AG09319 (cell line): ENCODE results near the gene TMEM30A.

ENCODE experiments used
- DNase-seq: peaks from one replicate; pipeline ENCODE4 v3.0.0-alpha.2; 2010; ENCODE audit warnings: low read depth; ENCODE audit errors: extremely low read depth
- TF ChIP-seq, protein P1 (sequence below): IDR thresholded peaks from 2 replicates; pipeline ENCODE4 v1.5.1; 2011; ENCODE audit warnings: low read depth, mild to moderate bottlenecking, inconsistent platforms, low read length, moderate library complexity

Gene TMEM30A

DNA sequence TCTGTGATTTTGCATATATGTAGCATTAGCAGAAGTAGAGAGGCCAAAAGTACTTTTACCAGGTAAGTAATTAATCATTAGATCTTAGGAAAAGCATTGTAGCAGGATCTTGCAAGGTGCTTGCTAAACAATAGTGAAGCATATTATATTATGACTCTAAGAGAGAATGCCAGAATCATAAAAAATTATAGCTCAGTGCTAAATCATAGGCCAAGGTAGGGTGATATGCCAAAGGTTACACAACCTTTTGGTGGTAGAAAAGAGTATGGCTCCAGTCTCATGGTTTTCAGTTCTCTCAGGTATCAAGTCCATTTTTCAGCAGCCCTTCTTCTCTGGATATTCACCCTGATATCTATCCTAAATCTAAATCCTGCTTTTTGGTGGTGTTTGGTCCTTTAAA, 16.9 kb upstream of the TMEM30A start:
- TF ChIP-seq, protein P1, sequence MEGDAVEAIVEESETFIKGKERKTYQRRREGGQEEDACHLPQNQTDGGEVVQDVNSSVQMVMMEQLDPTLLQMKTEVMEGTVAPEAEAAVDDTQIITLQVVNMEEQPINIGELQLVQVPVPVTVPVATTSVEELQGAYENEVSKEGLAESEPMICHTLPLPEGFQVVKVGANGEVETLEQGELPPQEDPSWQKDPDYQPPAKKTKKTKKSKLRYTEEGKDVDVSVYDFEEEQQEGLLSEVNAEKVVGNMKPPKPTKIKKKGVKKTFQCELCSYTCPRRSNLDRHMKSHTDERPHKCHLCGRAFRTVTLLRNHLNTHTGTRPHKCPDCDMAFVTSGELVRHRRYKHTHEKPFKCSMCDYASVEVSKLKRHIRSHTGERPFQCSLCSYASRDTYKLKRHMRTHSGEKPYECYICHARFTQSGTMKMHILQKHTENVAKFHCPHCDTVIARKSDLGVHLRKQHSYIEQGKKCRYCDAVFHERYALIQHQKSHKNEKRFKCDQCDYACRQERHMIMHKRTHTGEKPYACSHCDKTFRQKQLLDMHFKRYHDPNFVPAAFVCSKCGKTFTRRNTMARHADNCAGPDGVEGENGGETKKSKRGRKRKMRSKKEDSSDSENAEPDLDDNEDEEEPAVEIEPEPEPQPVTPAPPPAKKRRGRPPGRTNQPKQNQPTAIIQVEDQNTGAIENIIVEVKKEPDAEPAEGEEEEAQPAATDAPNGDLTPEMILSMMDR: no peak
- DNase-seq: no peak

DNA sequence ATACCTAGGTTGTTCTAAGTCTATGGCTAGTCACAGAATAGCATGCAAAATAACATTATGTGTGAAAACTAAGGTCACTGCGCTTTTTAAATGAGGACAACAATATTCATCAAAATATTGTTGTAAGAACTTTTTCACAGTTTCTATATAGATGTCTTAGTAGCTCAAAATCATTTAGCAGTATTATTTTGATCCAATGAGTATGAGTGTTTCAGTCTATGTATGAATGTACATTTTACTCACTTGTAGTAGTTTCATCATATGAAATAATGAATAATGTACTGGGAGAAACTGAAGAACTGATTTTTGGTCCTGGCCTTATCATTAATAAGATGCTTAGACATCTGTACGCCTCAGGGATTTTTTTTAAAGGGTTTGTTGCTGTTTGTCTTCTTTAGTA, 16.5 kb upstream of the TMEM30A start:
- no peak for DNase-seq
- TF ChIP-seq, protein P1: no peak

DNA sequence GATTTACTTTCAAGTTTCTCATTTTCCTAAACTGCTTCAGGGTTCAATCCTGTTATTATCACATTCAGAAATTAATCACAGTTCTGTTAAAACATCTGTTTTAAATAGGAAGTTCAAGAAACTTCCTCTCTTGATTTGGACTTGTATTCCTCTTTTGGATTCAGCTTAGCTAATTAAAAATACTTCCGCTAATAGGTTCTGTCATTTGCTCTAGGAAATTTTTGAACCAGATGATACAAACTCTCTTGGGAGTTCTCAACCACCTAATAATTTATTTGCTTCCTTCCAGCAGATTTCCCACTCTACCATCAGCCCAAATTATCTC, 15.9 kb upstream of the TMEM30A start:
- TF ChIP-seq, protein P1: no peak
- DNase-seq: no peak

DNA sequence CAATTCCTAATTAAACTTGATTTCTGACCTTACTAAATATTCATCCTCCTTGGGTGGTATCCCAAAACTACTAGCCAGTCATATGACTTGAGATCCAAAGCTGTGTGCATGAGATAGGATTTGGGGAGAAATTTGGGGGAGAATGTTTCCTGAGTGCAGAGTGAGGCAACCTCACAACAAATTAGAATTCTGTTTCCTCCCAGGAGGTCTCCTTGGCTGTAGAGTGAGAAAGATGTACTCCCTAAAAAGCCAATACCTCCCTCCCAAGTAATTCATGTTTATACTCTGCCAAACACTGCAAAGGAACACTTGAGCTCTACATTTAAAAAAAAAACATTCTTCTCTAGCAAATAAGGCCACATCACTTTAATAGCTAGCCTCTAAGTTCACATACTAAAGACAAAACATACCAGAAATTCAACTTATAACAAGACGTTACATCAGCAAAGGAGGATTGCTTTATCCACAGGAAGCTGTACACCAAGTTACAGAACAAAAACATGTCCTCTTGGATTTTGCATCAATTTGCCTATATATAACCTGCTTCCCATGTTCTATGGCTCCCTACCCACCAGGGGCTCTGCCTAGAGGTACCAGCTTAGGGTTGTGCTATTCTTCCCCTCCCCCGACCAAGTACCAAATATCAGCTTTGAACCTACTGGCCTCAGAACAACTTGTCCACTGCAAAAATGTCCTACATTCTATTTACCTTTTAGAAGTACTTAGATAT, 15.4 kb upstream of the TMEM30A start:
- no peak for DNase-seq

DNA sequence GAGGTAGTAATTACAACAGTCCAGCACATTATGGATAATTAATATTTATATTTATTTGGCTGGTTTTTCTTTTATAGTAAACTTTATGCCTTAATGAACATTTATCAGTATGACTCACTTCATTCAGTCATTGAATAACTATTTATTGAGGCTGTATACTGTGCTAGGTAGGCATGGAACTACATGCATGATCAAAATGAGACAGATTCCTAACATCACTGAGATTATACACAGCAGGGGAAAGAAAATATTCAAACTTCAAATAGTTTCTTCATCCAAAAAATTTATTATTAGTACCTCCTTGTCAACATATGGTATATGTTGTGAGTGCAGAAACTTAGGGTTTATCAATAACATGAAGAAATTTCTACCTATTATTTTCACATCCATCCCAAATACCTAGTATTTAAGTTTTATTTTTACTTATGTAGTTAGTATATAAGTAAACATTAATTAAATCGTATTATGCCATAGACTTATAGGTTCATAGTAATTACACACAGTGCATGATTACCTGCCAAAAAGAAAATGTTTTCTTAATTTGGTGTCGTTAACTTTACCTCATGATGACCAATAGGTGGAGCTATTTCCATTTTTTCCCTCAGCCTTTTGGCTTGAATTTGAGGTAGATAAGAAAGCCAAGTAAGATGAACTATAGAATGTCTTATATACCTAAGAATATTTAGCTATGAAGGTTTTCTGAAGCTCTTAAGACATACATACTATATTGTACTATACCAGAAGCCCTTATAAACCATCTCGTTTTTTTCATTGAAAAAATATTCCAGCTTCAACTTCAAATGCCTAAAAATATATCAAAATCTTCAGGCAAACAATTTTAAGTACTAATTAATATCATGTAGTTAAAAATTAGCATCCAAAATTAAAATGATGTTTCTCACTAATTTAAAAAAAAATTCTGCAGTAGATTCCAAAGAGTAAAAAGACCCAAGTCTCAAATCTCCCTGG, 12.5 kb upstream of the TMEM30A start:
- TF ChIP-seq, protein P1: peak; percentile 58
- DNase-seq: no peak

More for the DNA sequence above, 15.4 kb upstream of the TMEM30A start:
- TF ChIP-seq, protein P1: no peak

DNA sequence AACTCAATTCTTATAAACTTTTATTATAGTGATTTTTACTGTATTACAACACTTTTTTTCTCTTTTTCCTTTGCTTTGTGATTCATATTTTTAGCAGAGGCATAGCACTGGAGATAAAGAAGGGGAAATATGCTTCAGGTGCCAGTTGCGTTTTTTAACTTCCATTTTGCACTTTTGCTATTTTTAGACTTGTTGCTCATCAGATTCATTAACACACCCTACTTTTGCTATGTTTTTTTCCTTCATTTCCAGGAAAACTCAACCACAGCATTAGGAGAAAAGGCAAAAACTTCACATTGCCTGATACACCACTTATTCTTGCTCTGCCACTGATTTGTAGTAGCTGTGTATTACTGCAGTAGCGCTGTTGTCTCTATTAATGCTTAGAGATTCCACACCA, 8.0 kb upstream of the TMEM30A start:
- DNase-seq: no peak
- TF ChIP-seq, protein P1: no peak

DNA sequence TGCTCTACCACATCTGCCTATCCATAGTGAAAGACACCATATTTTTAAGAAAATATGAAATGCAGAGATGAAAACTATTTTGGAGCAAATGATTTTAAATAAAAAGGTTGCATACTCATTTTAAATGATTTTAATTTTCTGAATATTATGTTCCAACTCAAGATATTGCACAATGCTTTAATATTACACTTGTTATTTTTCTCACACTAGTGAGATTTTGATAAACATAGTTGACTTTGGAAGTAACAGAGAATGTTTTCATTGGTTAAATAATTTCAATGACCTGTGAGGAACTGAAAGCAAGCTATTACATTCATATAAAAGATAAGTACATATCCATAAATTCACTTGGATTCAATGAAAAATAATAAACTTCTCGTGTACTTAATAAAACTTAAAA, 7.2 kb upstream of the TMEM30A start:
- no peak for DNase-seq
- TF ChIP-seq, protein P1: no peak
